ENCODE measurements around the gene MPG. TPM values are rescaled to one million over a fixed set of nuclear protein-coding genes. Genes with fewer than 3 reads are reported as not detected.

Gene MPG
- total RNA-seq, 1 experiment from 2014 or later: 32.6 TPM

DNA sequence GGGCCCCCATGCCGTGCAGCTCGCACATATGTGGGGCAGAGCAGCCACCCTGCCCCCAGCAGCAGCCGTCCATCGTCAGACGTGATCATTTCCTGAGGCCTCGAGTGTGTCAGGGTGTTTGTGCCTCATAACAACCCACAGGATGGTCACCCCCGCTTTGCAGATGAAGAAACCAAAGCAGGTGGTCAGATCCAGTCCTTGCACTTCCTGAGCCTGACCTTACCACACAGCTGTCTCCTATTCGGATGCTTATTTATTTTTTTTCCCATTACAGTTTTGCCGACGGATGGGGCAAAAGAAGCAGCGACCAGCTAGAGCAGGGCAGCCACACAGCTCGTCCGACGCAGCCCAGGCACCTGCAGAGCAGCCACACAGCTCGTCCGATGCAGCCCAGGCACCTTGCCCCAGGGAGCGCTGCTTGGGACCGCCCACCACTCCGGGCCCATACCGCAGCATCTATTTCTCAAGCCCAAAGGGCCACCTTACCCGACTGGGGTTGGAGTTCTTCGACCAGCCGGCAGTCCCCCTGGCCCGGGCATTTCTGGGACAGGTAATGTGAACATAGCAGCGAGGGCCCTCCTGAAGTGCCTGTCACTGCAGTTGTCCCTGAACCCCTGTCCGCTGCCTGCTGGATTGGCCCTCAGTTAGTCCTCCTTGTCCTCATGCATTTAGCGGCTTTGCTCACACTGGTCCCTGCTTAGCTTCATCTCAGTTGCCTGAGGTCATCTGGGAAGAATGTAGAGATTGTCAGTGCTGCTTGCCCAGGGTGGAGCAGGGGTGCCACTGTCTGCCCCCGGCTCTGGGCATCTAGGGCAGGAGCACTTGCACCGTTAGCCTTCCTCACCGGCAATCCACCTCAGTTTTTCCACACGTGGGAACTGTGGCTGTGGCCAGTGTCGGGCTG, 1.4 kb downstream of the MPG start:
- H2AFZ ChIP-seq (ENCODE audit: low read depth, low read length, poor library complexity, severe bottlenecking): no peak overlapping the region
- ChIA-PET CTCF (no interaction called here), POLR2A (no interaction called here)

DNA sequence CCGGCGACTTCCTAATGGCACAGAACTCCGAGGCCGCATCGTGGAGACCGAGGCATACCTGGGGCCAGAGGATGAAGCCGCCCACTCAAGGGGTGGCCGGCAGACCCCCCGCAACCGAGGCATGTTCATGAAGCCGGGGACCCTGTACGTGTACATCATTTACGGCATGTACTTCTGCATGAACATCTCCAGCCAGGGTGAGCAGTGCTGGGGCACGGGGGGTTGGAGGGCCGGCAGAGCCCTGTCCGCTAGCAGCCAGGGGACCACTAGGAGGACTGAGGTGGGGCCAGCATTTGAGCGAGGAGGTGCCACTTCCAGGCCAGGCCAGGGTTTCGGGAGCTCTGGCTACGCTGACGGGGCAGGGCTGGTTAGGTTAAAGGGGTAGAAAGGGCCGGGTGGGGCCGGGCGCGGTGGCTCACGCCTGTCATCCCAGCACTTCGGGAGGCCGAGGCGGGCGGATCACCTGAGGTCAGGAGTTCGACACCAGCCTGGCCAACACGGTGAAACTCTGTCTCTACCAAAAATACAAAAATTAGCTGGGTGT, 5.1 kb downstream of the MPG start:
- no peaks in the 10 kb centered on the region for H3K36me3 ChIP-seq (ENCODE audit: control insufficient read depth in 1 of 2, insufficient read depth in 2 of 2, low read length in 2 of 2)
- intact Hi-C loops (cut with micrococcal nuclease): no loop called here
- POLR2A ChIA-PET: no interaction called here
- TF ChIP-seq EZH2 (IDR thresholded peaks at IDR 0.05) (no peak), YY1 (IDR thresholded peaks at IDR 0.05; ENCODE audit: extremely low read depth, insufficient replicate concordance, low read depth, low read length) (no peak), EZH2phosphoT487 (IDR thresholded peaks at IDR 0.05; ENCODE audit: borderline replicate concordance) (no peak), ELF1 (IDR thresholded peaks at IDR 0.05; ENCODE audit: borderline replicate concordance, low read depth) (no peak), EGR1 (IDR thresholded peaks at IDR 0.05; ENCODE audit: low read depth) (no peak), CBX3 (IDR thresholded peaks at IDR 0.05; ENCODE audit: low read depth) (no peak)
- TF ChIP-seq, protein P1, sequence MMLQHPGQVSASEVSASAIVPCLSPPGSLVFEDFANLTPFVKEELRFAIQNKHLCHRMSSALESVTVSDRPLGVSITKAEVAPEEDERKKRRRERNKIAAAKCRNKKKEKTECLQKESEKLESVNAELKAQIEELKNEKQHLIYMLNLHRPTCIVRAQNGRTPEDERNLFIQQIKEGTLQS (IDR thresholded peaks at IDR 0.05): no peak
- TF ChIP-seq, protein P2, sequence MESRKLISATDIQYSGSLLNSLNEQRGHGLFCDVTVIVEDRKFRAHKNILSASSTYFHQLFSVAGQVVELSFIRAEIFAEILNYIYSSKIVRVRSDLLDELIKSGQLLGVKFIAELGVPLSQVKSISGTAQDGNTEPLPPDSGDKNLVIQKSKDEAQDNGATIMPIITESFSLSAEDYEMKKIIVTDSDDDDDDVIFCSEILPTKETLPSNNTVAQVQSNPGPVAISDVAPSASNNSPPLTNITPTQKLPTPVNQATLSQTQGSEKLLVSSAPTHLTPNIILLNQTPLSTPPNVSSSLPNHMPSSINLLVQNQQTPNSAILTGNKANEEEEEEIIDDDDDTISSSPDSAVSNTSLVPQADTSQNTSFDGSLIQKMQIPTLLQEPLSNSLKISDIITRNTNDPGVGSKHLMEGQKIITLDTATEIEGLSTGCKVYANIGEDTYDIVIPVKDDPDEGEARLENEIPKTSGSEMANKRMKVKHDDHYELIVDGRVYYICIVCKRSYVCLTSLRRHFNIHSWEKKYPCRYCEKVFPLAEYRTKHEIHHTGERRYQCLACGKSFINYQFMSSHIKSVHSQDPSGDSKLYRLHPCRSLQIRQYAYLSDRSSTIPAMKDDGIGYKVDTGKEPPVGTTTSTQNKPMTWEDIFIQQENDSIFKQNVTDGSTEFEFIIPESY (IDR thresholded peaks at IDR 0.05; ENCODE audit: extremely low read depth, insufficient replicate concordance, low read length): no peak

More for the DNA sequence above, 1.4 kb downstream of the MPG start:
- Histone ChIP-seq H3K79me2 (ENCODE audit: insufficient read depth, low read length) (0 out of 2 replicates have a peak, but pooled peaks cover 4% of the 10 kb centered on the region), H3K4me3 (replicated peaks in 1 of 2; ENCODE audit: low read depth in 1 of 2, low read length in 2 of 2) (peak overlapping the region; percentile 62 to 68), H3K36me3 (ENCODE audit: control insufficient read depth in 1 of 2, insufficient read depth in 2 of 2, low read length in 2 of 2) (no peaks in the 10 kb centered on the region), H3K4me2 (ENCODE audit: low read length) (peak overlapping the region; percentile 80), H3K27ac (ENCODE audit: low read depth, low read length) (no peak overlapping the region), H3K27me3 (ENCODE audit: insufficient read depth, low read length) (no peaks in the 10 kb centered on the region), H3K4me1 (ENCODE audit: control insufficient read depth in 1 of 2, insufficient read depth in 2 of 2, low read length in 2 of 2) (peaks cover 18 to 24% of the 10 kb centered on the region in 2 experiments), H4K20me1 (ENCODE audit: insufficient read depth) (no peaks in the 10 kb centered on the region), H3K9me3 (ENCODE audit: control insufficient read depth in 1 of 2, insufficient read depth in 1 of 2, low read depth in 1 of 2, low read length in 2 of 2) (no peaks in the 10 kb centered on the region), H3K9ac (ENCODE audit: low read length) (peak overlapping the region; percentile 71), H3K9me2 (ENCODE audit: insufficient read depth) (no peaks in the 10 kb centered on the region)
- RAD21 ChIA-PET (ENCODE audit: low non-redundant PET in 1 of 2, low total read pairs in 2 of 2, uncharacterized antibody in 2 of 2, unreplicated experiment in 2 of 2): no interaction called here
- DNase-seq (ENCODE audit: low read depth, low spot score) (no peak), ATAC-seq (no peak)
- intact Hi-C loops (cut with micrococcal nuclease): no loop called here
- BruUV-seq (replicated peaks): no TSS peak
- no peak for TF ChIP-seq TCF7L2 (IDR thresholded peaks at IDR 0.05; ENCODE audit: borderline replicate concordance, extremely low read depth, insufficient read depth, insufficient read length)
- TF ChIP-seq, protein P3, sequence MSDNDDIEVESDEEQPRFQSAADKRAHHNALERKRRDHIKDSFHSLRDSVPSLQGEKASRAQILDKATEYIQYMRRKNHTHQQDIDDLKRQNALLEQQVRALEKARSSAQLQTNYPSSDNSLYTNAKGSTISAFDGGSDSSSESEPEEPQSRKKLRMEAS (IDR thresholded peaks at IDR 0.05): no peak
- no peak for TF ChIP-seq JUND (IDR thresholded peaks at IDR 0.05)
- no peak for TF ChIP-seq YY1 (IDR thresholded peaks at IDR 0.05; ENCODE audit: extremely low read depth, insufficient replicate concordance, low read depth, low read length)
- no peak for TF ChIP-seq ELF1 (IDR thresholded peaks at IDR 0.05; ENCODE audit: borderline replicate concordance, low read depth)
- no peak for TF ChIP-seq CBX3 (IDR thresholded peaks at IDR 0.05; ENCODE audit: low read depth)
- no peak for TF ChIP-seq SRF (IDR thresholded peaks at IDR 0.05; ENCODE audit: low read depth)
- no peak for TF ChIP-seq SIN3A (IDR thresholded peaks at IDR 0.05; ENCODE audit: low read depth)
- TF ChIP-seq EZH2phosphoT487 (IDR thresholded peaks at IDR 0.05; ENCODE audit: borderline replicate concordance): no peak

More for the DNA sequence above, 5.1 kb downstream of the MPG start:
- H2AFZ ChIP-seq (ENCODE audit: low read depth, low read length, poor library complexity, severe bottlenecking): no peak overlapping the region
- H3K27me3 ChIP-seq (ENCODE audit: insufficient read depth, low read length): no peaks in the 10 kb centered on the region
- H3K4me1 ChIP-seq (ENCODE audit: control insufficient read depth in 1 of 2, insufficient read depth in 2 of 2, low read length in 2 of 2): peaks cover 0 to 4% of the 10 kb centered on the region in 2 experiments; a peak in 1 of 4 replicates
- BruUV-seq (replicated peaks): no TSS peak
- H3K4me3 ChIP-seq (replicated peaks in 1 of 2; ENCODE audit: low read depth in 1 of 2, low read length in 2 of 2): no peak overlapping the region
- H4K20me1 ChIP-seq (ENCODE audit: insufficient read depth): no peaks in the 10 kb centered on the region
- ATAC-seq (no peak), DNase-seq (ENCODE audit: low read depth, low spot score) (no peak)
- H3K9me2 ChIP-seq (ENCODE audit: insufficient read depth): no peaks in the 10 kb centered on the region
- no peak overlapping the region for H3K9ac ChIP-seq (ENCODE audit: low read length)
- H3K9me3 ChIP-seq (ENCODE audit: control insufficient read depth in 1 of 2, insufficient read depth in 1 of 2, low read depth in 1 of 2, low read length in 2 of 2): no peaks in the 10 kb centered on the region
- ChIA-PET CTCF (no interaction called here), RAD21 (ENCODE audit: low non-redundant PET in 1 of 2, low total read pairs in 2 of 2, uncharacterized antibody in 2 of 2, unreplicated experiment in 2 of 2) (no interaction called here)
- H3K27ac ChIP-seq (ENCODE audit: low read depth, low read length): no peak overlapping the region
- H3K79me2 ChIP-seq (ENCODE audit: insufficient read depth, low read length): 0 out of 2 replicates have a peak, but pooled peaks cover 4% of the 10 kb centered on the region
- H3K4me2 ChIP-seq (ENCODE audit: low read length): no peak overlapping the region
